Retinal pigment epithelial cell (primary cell): ENCODE data around the gene TTLL10.

Experiments
- DNase-seq: peaks from one replicate; pipeline ENCODE4 v3.0.0-alpha.2; 2010; ENCODE audit warnings: low read depth
- H3K4me3 ChIP-seq: 2 replicates; pipeline ENCODE4 v1.5.1; 2011; ENCODE audit warnings: mild to moderate bottlenecking, low read length, control low read depth, moderate library complexity
- CTCF ChIP-seq: conservative IDR thresholded peaks from 2 replicates; pipeline ENCODE4 v1.5.1; 2011; ENCODE audit warnings: low read depth, low read length, control low read depth, inconsistent platforms

Gene TTLL10

GRCh38 chr1:1203561-1204424, 30.1 kb downstream of the TTLL10 start:
- DNase-seq: no peak
- no peak overlapping the region for H3K4me3 ChIP-seq
- no peak for TF ChIP-seq CTCF

- no peak for DNase-seq
- no peak for TF ChIP-seq CTCF
- no peak overlapping the region for H3K4me3 ChIP-seq
These were observed 30.8 kb downstream of the TTLL10 start for GRCh38 chr1:1204425-1204920.

- no peak for TF ChIP-seq CTCF
- DNase-seq: no peak
- no peak overlapping the region for H3K4me3 ChIP-seq
These were observed 31.5 kb downstream of the TTLL10 start for GRCh38 chr1:1204998-1205768.

- no peak for TF ChIP-seq CTCF
- DNase-seq: no peak
- H3K4me3 ChIP-seq: peak overlapping the region; percentile 6
These were observed 32.2 kb downstream of the TTLL10 start for GRCh38 chr1:1205769-1206375.

GRCh38 chr1:1206376-1206965, 32.8 kb downstream of the TTLL10 start, which contains the start of gene TNFRSF18:
TNFRSF18 (minus strand) TSS chr1:1206592; CDS start chr1:1206571, 21 bp downstream.
- H3K4me3 ChIP-seq: peak within 1 kb of the TSS; percentile 6
- no peak for DNase-seq
- no peak for TF ChIP-seq CTCF

DNA sequence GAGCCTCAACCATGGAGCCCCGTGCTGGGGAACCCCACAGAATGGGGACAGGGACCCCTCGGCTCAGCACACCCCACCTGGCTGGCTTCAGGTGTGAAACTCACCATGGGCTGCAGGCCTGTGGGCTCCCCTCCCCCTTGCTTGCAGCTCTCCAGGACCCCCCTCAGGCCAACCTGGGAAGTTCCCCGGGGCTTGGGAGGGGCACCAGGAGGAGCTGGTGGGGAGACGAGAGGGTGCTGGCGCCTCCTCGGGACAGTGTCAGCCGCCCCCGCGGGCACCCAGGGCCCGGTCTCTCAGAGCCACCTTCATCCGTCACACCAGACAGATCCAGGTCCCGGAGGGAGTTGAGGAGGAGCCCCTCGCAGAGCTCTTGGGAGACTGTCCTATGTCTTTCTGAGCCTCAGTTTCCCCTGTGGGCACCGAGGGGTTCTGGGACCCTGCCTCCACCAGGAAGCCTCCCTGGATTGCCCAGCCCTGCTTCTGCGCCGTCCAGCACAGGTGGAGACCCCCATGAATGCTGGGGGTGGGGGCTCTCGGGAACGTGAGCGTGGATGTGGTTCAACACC, 33.4 kb downstream of the TTLL10 start:
- H3K4me3 ChIP-seq: no peak overlapping the region
- peak; percentile 10 for TF ChIP-seq CTCF
- DNase-seq: no peak
